GM23248 (cell line): ENCODE measurements around the gene ARFRP1.

ENCODE experiments used
- EZH2 ChIP-seq: fragments of 200-600 bp; sonication (generic); IDR thresholded peaks from 2 replicates; pipeline ENCODE4 v1.6.1; 2018; ENCODE audit warnings: antibody characterized with exemption, mild to moderate bottlenecking; ENCODE audit not compliant: insufficient read depth, poor library complexity, severe bottlenecking
- EZH2phosphoT487 ChIP-seq: fragments of 200-600 bp; sonication (generic); IDR thresholded peaks from 2 replicates; pipeline ENCODE4 v1.6.1; 2018; ENCODE audit warnings: antibody characterized with exemption, moderate library complexity, mild to moderate bottlenecking, low read depth; ENCODE audit not compliant: insufficient read depth

- TF ChIP-seq EZH2 (no peak), EZH2phosphoT487 (no peak)
Measured at GRCh38 chr20:63746751-63747315, 39.1 kb upstream of the ARFRP1 start.
